PC-9 (cell line): ENCODE results near the gene PSTPIP1.

Experiments
- CTCF ChIP-seq: fragments of 200-600 bp; sonication (generic); conservative IDR thresholded peaks from 2 replicates; pipeline ENCODE4 v1.6.1; 2017; ENCODE audit warnings: mixed run types, antibody characterized with exemption, mild to moderate bottlenecking, moderate library complexity
- EZH2 ChIP-seq: fragments of 200-600 bp; sonication (generic); IDR thresholded peaks from 2 replicates; pipeline ENCODE4 v1.8.0; 2017; ENCODE audit warnings: antibody characterized with exemption, low read depth

GRCh38 chr15:77024273-77025082, 29.6 kb downstream of the PSTPIP1 start:
- TF ChIP-seq CTCF = peak; percentile 98
- TF ChIP-seq EZH2 = no peak
